NCI-H187 treated with DMSO at 0.1 percent for 48 hours (cell line): Measurements from ENCODE around the gene CAMK2A.
"Not testable (repeated sequence)": the region's sequence is repeated elsewhere in the genome, so short reads cannot be mapped to it uniquely, and the experiment has no call there.

Source experiments
- DNase-seq: peaks from one replicate; lab custom pipeline; 2025; lab: John Stamatoyannopoulos, UW

Gene CAMK2A

DNA sequence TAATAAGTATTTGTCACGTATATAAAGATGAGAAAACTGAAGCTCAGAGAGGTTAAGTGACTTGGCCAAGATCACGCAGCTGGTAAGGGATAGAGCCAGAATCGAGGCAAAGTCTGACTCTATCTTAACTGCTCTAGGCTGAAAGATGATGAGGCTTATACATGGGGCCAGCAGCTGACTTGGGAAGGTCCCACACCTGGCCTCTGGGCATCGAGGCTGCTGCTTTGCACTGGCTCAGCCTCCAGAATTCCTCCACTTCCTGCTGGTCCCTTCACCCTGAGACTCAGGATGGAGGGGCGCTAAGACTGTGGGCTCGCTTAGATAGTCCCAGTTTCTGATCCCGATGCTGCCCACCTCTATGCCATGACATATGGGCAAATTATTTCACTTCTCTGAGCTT is 35.2 kb downstream of the CAMK2A start:
- no peak for DNase-seq

- no peak for DNase-seq
These were observed 36.0 kb downstream of the CAMK2A start for GRCh38 chr5:150253416-150254208.

- no peak for DNase-seq
These were observed 37.1 kb downstream of the CAMK2A start for GRCh38 chr5:150252489-150252888.

DNA sequence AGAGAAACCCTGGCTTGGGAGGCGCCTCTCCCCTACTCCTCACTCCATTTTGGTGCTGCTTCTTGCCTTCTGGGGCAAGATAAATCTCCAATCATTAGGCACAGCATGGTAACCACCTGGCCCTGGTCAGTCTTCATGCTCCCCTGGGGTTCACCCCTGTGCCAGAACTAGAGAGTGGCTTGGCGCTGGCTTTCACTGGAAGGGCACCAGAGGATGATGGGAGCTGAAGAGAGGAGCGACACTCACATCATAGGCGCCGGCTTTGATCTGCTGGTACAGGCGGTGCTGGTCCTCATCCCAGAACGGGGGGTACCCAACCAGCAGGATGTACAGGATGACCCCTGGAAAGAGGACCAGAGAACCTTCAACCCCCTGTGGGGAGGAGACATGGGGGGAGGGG is 38.1 kb downstream of the CAMK2A start:
- no peak for DNase-seq

DNA sequence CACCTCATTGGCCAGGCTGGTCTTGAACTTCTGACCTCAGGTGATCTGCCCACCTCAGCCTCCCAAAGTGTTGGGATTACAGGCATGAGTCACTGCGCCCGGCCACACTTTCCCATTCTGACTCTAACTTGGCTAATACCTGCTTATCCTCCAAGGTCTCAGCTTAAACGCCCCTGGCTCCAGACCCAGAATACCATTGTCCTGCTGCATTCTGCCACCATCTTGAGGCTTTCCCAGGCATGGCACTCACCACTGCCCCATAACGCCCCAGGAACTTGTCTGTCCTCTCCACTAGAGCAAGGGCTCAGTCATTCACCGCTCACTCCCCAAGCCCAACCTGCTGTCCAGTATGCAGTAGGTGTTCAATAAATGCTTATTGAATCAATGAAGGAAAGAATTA is 39.8 kb downstream of the CAMK2A start:
- DNase-seq: no peak

DNA sequence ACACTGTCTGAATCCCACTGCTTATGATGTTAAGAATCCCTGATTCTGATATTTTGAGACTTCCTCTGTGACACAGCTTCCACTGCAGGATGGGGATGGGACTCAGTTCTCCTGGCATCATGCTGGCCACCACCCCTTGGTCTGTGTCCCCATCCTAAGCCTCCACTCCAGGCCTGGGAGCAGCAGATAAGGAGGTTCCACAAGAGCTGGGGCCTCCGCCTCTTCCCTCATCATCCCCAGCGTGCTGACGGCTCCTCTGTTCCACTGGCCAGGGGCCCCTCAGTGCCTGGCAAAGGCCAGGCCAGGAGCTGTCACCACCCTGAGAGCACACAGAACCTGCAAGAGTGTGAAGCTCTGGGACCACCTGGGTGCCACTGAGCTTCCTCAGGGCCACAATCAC is 40.6 kb downstream of the CAMK2A start:
- no peak for DNase-seq

- DNase-seq: not testable (repeated sequence)
These were observed 41.1 kb downstream of the CAMK2A start for GRCh38 chr5:150248493-150248892.

GRCh38 chr5:150247726-150248125 is 41.8 kb downstream of the CAMK2A start:
- no peak for DNase-seq

- no peak for DNase-seq
These were observed 42.7 kb downstream of the CAMK2A start for GRCh38 chr5:150246835-150247234.

GRCh38 chr5:150246429-150246828 is 43.1 kb downstream of the CAMK2A start:
- no peak for DNase-seq

- no peak for DNase-seq
These were observed 43.8 kb downstream of the CAMK2A start for GRCh38 chr5:150245808-150246207.

GRCh38 chr5:150245111-150245789 is 44.3 kb downstream of the CAMK2A start:
- DNase-seq: no peak

DNA sequence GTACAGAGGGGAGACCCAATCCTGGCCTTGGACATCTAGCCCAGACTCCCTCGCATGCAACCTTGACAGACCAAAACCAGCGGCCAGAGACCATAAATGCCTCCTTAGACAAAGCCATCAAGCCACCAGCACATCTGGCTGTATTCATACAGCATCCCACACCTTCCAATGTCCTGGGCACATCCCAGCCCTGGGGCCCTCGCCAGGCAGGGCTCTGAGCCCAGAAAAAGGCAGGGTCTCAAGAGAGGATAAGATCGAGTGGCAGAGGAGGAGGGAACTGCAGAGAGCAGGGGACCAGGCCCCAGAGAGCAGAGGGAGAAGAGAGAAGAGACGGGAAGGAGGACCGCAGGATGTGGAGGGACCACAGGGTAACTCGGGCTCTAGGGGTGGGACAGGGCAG is 45.4 kb downstream of the CAMK2A start:
- no peak for DNase-seq

- no peak for DNase-seq
These were observed 46.0 kb downstream of the CAMK2A start for GRCh38 chr5:150243590-150243989.

GRCh38 chr5:150242251-150242894 is 47.2 kb downstream of the CAMK2A start:
- no peak for DNase-seq

GRCh38 chr5:150241298-150242160 is 48.0 kb downstream of the CAMK2A start:
- no peak for DNase-seq

DNA sequence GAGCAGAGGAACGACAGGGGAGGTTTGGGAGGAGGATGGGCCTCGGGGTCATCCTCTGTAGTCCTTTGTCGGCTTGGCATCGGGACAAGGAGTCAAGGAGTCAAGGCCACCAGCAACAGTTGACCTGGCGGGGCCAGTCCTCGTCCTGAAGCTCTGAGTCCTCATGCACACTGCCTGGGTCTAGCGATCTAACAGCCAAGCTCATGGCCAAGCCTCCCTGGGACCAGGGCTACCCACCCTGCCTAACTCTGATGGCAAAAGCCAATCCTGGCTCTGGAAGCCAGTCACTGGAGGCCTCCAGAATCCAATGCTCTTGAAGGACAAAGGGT is 49.8 kb downstream of the CAMK2A start:
- DNase-seq: no peak

DNA sequence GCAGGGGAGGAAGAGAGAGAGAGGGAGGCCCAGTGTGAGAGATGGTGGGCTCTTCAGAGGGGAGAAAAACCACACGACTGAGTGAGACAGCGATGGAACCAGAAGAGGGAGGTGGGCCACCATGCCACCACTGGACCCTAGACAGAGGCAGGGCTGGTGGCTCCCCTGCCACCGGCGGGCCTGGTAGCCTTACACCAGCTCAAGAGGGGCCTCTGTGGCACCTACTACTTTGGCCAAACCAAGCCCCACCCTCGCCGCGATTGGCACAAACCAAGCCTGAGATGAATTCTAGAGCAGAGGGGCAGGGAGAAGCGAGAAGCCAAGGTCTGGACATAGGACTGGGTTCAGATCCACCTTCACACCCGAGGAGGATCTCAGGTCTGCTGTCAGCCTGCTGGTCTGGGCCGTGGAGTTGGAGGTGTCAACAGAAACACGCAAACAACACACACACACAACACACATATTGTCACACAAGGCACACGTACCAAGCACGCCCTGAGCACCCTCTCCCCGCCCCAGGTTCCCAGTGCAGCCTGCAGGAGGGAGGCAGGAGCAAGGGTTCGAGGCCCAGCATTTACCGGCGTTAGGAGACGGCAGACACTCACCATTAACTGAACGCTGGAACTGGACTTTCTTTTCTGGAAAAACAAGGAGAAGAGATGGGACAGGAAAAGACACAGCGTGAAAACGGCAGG is 50.3 kb downstream of the CAMK2A start:
- DNase-seq: no peak

DNA sequence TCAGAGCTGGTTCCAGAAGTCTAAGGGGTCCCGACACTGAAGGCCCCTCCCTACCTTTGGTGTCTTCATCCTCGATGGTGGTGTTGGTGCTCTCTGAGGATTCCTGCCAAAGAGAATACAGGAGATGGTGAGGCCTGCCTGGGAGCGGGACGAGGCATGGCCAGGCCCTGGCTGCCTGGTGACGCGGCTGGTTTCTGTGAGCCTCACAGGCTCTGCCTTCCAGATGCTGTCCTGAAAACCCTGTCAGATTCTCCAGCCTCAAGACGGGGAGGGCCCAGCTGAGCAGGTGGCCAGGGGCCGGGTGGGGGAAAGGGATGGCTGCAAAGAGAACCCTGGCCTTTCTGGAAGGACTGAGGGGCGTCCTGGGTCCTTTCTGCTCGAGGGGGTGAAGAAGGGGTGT is 50.9 kb downstream of the CAMK2A start:
- no peak for DNase-seq

DNA sequence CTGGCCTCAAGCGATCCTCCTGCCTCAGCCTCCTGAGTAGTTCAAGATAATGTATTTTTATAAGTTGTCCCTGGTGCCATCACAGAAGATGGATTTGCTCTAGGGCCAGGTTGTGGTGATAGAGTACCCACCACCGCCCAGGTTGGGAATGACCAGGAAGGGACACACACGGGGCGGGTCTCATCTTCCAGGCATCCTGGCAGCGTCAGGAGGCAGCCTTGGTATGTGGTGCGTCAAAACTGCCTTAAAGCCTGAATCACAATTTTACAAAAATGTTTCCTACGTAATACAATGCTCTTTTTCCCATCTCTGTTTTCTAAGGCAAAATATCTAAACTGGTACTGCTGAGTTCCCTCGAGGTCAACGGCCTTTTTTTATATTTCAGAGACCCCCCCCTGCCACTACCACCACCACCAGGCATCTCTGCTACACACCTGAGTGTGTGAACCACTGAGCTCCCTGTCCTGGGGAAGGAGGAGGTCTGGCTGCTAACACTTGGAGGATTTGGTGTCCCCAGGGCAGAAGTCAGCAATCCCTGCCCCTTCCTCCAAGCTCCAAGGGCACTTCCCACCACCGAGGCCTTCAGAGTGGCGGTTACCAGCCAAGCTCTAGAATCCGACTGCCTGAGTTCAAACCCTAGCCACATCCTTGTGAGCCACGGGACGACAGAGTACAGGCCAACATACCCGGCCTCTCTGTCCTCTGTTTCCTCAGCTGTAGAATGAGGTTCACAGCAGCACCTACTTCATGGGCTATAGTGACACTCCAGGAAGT is 52.4 kb downstream of the CAMK2A start:
- DNase-seq: no peak

GRCh38 chr5:150236313-150236712 is 53.3 kb downstream of the CAMK2A start:
- DNase-seq: no peak
